Fibroblast of lung (primary cell): ENCODE data around the gene KCNH4.

Source experiments
- CTCF ChIP-seq, 2 donors: IDR thresholded peaks in 1 of 2; conservative IDR thresholded peaks in 1 of 2; 1 replicate in 1 of 2; 2 replicates in 1 of 2; pipeline ENCODE4 v1.5.1; 2011 to 2012; ENCODE audit warnings: low read length in 2 of 2, control low read depth in 1 of 2, inconsistent platforms in 1 of 2, low read depth in 1 of 2, mild to moderate bottlenecking in 1 of 2
- EZH2 ChIP-seq: IDR thresholded peaks from 2 replicates; pipeline ENCODE4 v1.5.1; 2012; ENCODE audit warnings: low read length, control low read depth, mild to moderate bottlenecking; ENCODE audit errors: missing control alignments

- TF ChIP-seq CTCF (conservative IDR thresholded peaks at IDR 0.05 in 1 of 2, IDR thresholded peaks at IDR 0.05 in 1 of 2; ENCODE audit: low read depth in 1 of 2, low read length in 2 of 2) (no peak), EZH2 (no peak)
These were observed 18.0 kb upstream of the KCNH4 start for GRCh38 chr17:42198897-42199296.
